ENCODE data around the gene GRK5. TPM values are rescaled to one million over a fixed set of nuclear protein-coding genes. Genes with fewer than 3 reads are reported as not detected.

GRK5 gene
- total and polyA plus RNA-seq, 7 donors = 7.9 to 32.4 (median 19.8) TPM

DNA sequence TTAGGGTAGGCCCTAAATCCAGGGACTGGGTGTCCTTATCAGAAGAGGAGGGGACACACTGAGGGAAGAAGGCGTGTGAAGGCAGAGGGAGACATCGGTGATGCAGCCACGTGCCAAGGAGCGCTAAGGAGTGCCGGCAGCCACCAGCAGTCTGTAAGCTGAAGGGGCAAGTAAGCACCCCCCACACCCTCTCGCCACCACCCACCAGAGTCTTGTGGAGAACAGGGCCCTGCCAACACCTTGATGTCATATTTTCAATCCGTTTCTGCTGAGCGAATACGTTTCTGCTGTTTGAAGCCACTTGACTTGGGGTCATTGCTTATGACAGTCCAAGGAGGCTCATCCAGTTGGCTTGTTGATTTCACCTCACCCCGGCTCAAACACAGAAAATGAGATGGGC, 297.3 kb downstream of the GRK5 start:
- Histone ChIP-seq H3K9me3 (no peaks in the 10 kb centered on the region), H3K4me3 (no peak overlapping the region), H3K36me3 (peaks cover 0 to 27% (median 4%) of the 10 kb centered on the region in 4 donors), H3K27ac (peak overlapping the region in 3 of 4 donors; percentile 24 to 68 (median 57)), H3K27me3 (no peaks in the 10 kb centered on the region), H3K4me1 (peaks cover 0 to 39% (median 28%) of the 10 kb centered on the region in 4 donors)
- WGBS, 2 donors = 84 to 92% methylated on average over 10 of the region's 10 CpGs
- TF ChIP-seq POLR2A (IDR thresholded peaks at IDR 0.05) (no peak), EP300 (IDR thresholded peaks at IDR 0.05) (no peak), POLR2AphosphoS5 (IDR thresholded peaks at IDR 0.05) (no peak)
- TF ChIP-seq, protein P1, sequence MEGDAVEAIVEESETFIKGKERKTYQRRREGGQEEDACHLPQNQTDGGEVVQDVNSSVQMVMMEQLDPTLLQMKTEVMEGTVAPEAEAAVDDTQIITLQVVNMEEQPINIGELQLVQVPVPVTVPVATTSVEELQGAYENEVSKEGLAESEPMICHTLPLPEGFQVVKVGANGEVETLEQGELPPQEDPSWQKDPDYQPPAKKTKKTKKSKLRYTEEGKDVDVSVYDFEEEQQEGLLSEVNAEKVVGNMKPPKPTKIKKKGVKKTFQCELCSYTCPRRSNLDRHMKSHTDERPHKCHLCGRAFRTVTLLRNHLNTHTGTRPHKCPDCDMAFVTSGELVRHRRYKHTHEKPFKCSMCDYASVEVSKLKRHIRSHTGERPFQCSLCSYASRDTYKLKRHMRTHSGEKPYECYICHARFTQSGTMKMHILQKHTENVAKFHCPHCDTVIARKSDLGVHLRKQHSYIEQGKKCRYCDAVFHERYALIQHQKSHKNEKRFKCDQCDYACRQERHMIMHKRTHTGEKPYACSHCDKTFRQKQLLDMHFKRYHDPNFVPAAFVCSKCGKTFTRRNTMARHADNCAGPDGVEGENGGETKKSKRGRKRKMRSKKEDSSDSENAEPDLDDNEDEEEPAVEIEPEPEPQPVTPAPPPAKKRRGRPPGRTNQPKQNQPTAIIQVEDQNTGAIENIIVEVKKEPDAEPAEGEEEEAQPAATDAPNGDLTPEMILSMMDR (IDR thresholded peaks at IDR 0.05) = no peak
- intact Hi-C loops (cut with DNase I) = no loop called here
- DNase-seq = no peak

DNA sequence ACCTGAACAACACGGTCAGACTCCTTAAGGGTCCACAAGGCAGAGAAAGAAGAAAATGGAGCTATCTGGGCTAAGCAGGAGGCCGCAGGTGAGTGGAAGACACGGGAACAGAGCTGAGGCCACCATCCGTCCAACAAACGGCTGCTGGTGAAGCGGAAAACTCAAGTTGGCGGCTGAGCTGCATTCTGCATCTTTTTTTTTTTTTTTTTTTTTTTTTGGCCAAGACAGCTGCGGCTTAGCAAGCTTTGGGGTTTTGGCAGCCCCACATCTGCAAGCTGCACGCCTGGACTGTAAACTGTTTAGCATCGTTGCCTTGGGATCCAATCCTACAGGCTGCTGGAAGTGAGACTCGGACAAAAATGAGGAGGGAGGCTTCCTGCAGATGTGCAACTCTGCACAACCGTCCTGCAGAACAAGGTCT, 297.8 kb downstream of the GRK5 start:
- 72 to 84% methylated on average over 12 of the region's 12 CpGs for WGBS, 2 donors
- peaks cover 0 to 39% (median 28%) of the 10 kb centered on the region in 4 donors for H3K4me1 ChIP-seq
- no peaks in the 10 kb centered on the region for H3K9me3 ChIP-seq
- intact Hi-C loops (cut with DNase I) = no loop called here
- H3K36me3 ChIP-seq = peaks cover 0 to 24% (median 4%) of the 10 kb centered on the region in 4 donors
- peak overlapping the region in 3 of 4 donors; percentile 24 to 68 (median 57) for H3K27ac ChIP-seq
- DNase-seq = peak; percentile 87
- H3K27me3 ChIP-seq = no peaks in the 10 kb centered on the region
- no peak for TF ChIP-seq POLR2AphosphoS5 (IDR thresholded peaks at IDR 0.05)
- TF ChIP-seq, protein P1 (IDR thresholded peaks at IDR 0.05) = no peak
- no peak overlapping the region for H3K4me3 ChIP-seq

Small RNA genes lying within 50 kb of the gene (small RNA-seq; reads per million reads assigned to genes)
- gene MIR4681 (0 reads per million in 3 donors), gene RN7SL749P (0 reads per million in 3 donors)

Other genes with a start within 250 kb of the GRK5 start
- gene NANOS1, start 177.9 kb upstream of the GRK5 start, total RNA-seq = 1 to 10 TPM; 2.6 to 4.7 (median 4.0) TPM
- gene NANOS1, start 177.9 kb upstream of the GRK5 start, polyA plus RNA-seq = under 1 TPM in 1 of 3 donors, not detected in 2; 0.69 TPM
- 100 to 1,000 TPM in 3 of 4 donors, 10 to 100 TPM in 1; 98.4 to 135 (median 110) TPM for gene EIF3A, start 126.8 kb upstream of the GRK5 start, total RNA-seq
- 10 to 100 TPM; 27.5 to 71.0 (median 33.0) TPM for gene EIF3A, start 126.8 kb upstream of the GRK5 start, polyA plus RNA-seq
- gene DENND10, start 103.5 kb upstream of the GRK5 start, total RNA-seq = 10 to 100 TPM; 35.0 to 51.3 (median 39.3) TPM
- gene DENND10, start 103.5 kb upstream of the GRK5 start, polyA plus RNA-seq = 10 to 100 TPM; 25.8 to 44.6 (median 43.2) TPM
- gene SFXN4, start 41.9 kb upstream of the GRK5 start, total RNA-seq = 10 to 100 TPM; 16.8 to 26.5 (median 19.6) TPM
- gene SFXN4, start 41.9 kb upstream of the GRK5 start, polyA plus RNA-seq = 10 to 100 TPM; 14.8 to 48.3 (median 22.2) TPM
- gene PRDX3, start 28.8 kb upstream of the GRK5 start, total RNA-seq = 100 to 1,000 TPM; 155 to 247 (median 169) TPM
- 100 to 1,000 TPM; 133 to 267 (median 172) TPM for gene PRDX3, start 28.8 kb upstream of the GRK5 start, polyA plus RNA-seq

Measured in sigmoid colon (tissue), 7 donors.